SK-N-SH treated with all-trans-retinoic acid at 6 μM for 48 hours (cell line): Measurements from ENCODE around the gene BHMT.

Experiments used
- ATAC-seq: fragments of 200-7000 bp; cut with Tn5 transposase; 3 replicates; pipeline ENCODE4 v1.9.1; 2020; ENCODE audit warnings: mild to moderate bottlenecking, moderate library complexity
- BACH2 ChIP-seq: fragments of 250-450 bp; sonication (Bioruptor Pico); IDR thresholded peaks from 2 replicates; pipeline ENCODE4 v1.9.0; 2021; ENCODE audit warnings: mild to moderate bottlenecking, borderline replicate concordance
- CSDC2 ChIP-seq: fragments of 250-450 bp; sonication (Bioruptor Pico); IDR thresholded peaks from 2 replicates; pipeline ENCODE4 v1.5.0; 2020; ENCODE audit warnings: mild to moderate bottlenecking, moderate library complexity
- ESRRG ChIP-seq: fragments of 250-450 bp; sonication (Bioruptor Pico); IDR thresholded peaks from 2 replicates; pipeline ENCODE4 v1.6.1; 2021; ENCODE audit warnings: mild to moderate bottlenecking
- GLIS3 ChIP-seq: fragments of 250-450 bp; sonication (Bioruptor Pico); IDR thresholded peaks from 2 replicates; pipeline ENCODE4 v1.5.0; 2020; ENCODE audit warnings: mild to moderate bottlenecking, moderate library complexity
- ISL1 ChIP-seq: fragments of 250-450 bp; sonication (Bioruptor Pico); IDR thresholded peaks from 2 replicates; pipeline ENCODE4 v2.1.2; 2022; ENCODE audit warnings: mild to moderate bottlenecking, moderate library complexity
- OSR1 ChIP-seq: fragments of 250-450 bp; sonication (Bioruptor Pico); IDR thresholded peaks from 2 replicates; pipeline ENCODE4 v1.8.0; 2022; ENCODE audit warnings: moderate library complexity, mild to moderate bottlenecking, inconsistent platforms
- PATZ1 ChIP-seq: fragments of 250-450 bp; sonication (Bioruptor Pico); IDR thresholded peaks from 2 replicates; pipeline ENCODE4 v1.8.0; 2020; ENCODE audit warnings: mild to moderate bottlenecking, moderate library complexity, borderline replicate concordance
- POU6F1 ChIP-seq: fragments of 250-450 bp; sonication (Bioruptor Pico); IDR thresholded peaks from 2 replicates; pipeline ENCODE4 v1.8.0; 2021; ENCODE audit warnings: low read depth, mild to moderate bottlenecking, moderate library complexity, borderline replicate concordance
- PPARA ChIP-seq: fragments of 250-450 bp; sonication (Bioruptor Pico); IDR thresholded peaks from 2 replicates; pipeline ENCODE4 v1.5.0; 2020; ENCODE audit warnings: mild to moderate bottlenecking, borderline replicate concordance
- RARB ChIP-seq: fragments of 250-450 bp; sonication (Bioruptor Pico); IDR thresholded peaks from 2 replicates; pipeline ENCODE4 v1.8.0; 2021; ENCODE audit warnings: mild to moderate bottlenecking, moderate library complexity
- SNAI2 ChIP-seq: fragments of 250-450 bp; sonication (Bioruptor Pico); IDR thresholded peaks from 2 replicates; pipeline ENCODE4 v1.5.0; 2020; ENCODE audit warnings: mild to moderate bottlenecking, moderate library complexity
- TOX ChIP-seq: fragments of 250-450 bp; sonication (Bioruptor Pico); IDR thresholded peaks from 2 replicates; pipeline ENCODE4 v1.8.0; 2021; ENCODE audit warnings: mild to moderate bottlenecking, moderate library complexity, borderline replicate concordance
- ZC3H10 ChIP-seq: fragments of 250-450 bp; sonication (Bioruptor Pico); IDR thresholded peaks from 2 replicates; pipeline ENCODE4 v1.5.1; 2021; ENCODE audit warnings: mild to moderate bottlenecking, moderate library complexity
- ZFP3 ChIP-seq: fragments of 250-450 bp; sonication (Bioruptor Pico); IDR thresholded peaks from 2 replicates; pipeline ENCODE4 v1.5.0; 2020; ENCODE audit warnings: mild to moderate bottlenecking, moderate library complexity
- ZNF565 ChIP-seq: fragments of 450-650 bp; formaldehyde crosslinking; conservative IDR thresholded peaks from 2 replicates; pipeline ENCODE4 v1.5.0; 2020; ENCODE audit warnings: low read depth, mild to moderate bottlenecking, moderate library complexity
- ZNF70 ChIP-seq: fragments of 450-650 bp; formaldehyde crosslinking; IDR thresholded peaks from 2 replicates; pipeline ENCODE4 v1.5.0; 2020; ENCODE audit warnings: mild to moderate bottlenecking, moderate library complexity
- ZNF8 ChIP-seq: fragments of 450-650 bp; formaldehyde crosslinking; IDR thresholded peaks from 2 replicates; pipeline ENCODE4 v1.5.0; 2020; ENCODE audit warnings: mild to moderate bottlenecking, moderate library complexity
- TF ChIP-seq, protein P1 (sequence below): fragments of 250-450 bp; sonication (Bioruptor Pico); IDR thresholded peaks from 2 replicates; pipeline ENCODE4 v1.5.0; 2020; ENCODE audit warnings: mild to moderate bottlenecking, moderate library complexity

Gene BHMT

DNA sequence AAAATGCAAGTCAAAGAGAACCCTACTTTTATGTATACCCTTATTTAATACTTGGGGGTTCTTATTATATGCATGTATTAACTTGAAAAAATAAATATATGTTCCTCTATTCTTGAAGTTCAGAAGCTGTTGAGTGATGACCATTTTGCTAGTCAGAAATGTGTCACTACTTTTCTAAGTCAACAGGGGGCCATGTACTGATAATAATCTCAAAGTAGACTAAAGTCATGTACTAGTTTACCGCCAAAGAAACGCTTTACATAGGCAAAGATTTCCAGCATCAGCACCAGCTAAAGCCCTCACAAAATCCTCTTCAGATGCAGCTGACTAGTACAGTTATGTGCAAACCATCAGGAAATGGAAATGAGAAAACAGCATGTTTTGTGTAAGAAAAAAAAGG, 5.7 kb upstream of the BHMT start:
- TF ChIP-seq PPARA (no peak), TOX (CRISPR knock-in tag) (no peak), RARB (CRISPR knock-in tag) (no peak), ZNF70 (CRISPR knock-in tag) (no peak), CSDC2 (CRISPR knock-in tag) (no peak), ZNF8 (CRISPR knock-in tag) (no peak), OSR1 (CRISPR knock-in tag) (no peak), ZC3H10 (CRISPR knock-in tag) (no peak), ISL1 (CRISPR knock-in tag) (no peak), PATZ1 (CRISPR knock-in tag) (no peak), ZNF565 (CRISPR knock-in tag) (no peak), POU6F1 (CRISPR knock-in tag) (no peak), GLIS3 (CRISPR knock-in tag) (no peak), ESRRG (CRISPR knock-in tag) (no peak), BACH2 (CRISPR knock-in tag) (no peak), SNAI2 (no peak)
- TF ChIP-seq, protein P1, sequence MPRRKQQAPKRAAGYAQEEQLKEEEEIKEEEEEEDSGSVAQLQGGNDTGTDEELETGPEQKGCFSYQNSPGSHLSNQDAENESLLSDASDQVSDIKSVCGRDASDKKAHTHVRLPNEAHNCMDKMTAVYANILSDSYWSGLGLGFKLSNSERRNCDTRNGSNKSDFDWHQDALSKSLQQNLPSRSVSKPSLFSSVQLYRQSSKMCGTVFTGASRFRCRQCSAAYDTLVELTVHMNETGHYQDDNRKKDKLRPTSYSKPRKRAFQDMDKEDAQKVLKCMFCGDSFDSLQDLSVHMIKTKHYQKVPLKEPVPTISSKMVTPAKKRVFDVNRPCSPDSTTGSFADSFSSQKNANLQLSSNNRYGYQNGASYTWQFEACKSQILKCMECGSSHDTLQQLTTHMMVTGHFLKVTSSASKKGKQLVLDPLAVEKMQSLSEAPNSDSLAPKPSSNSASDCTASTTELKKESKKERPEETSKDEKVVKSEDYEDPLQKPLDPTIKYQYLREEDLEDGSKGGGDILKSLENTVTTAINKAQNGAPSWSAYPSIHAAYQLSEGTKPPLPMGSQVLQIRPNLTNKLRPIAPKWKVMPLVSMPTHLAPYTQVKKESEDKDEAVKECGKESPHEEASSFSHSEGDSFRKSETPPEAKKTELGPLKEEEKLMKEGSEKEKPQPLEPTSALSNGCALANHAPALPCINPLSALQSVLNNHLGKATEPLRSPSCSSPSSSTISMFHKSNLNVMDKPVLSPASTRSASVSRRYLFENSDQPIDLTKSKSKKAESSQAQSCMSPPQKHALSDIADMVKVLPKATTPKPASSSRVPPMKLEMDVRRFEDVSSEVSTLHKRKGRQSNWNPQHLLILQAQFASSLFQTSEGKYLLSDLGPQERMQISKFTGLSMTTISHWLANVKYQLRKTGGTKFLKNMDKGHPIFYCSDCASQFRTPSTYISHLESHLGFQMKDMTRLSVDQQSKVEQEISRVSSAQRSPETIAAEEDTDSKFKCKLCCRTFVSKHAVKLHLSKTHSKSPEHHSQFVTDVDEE (CRISPR knock-in tag), result no peak
- TF ChIP-seq, all 23 proteins: peak for 0

DNA sequence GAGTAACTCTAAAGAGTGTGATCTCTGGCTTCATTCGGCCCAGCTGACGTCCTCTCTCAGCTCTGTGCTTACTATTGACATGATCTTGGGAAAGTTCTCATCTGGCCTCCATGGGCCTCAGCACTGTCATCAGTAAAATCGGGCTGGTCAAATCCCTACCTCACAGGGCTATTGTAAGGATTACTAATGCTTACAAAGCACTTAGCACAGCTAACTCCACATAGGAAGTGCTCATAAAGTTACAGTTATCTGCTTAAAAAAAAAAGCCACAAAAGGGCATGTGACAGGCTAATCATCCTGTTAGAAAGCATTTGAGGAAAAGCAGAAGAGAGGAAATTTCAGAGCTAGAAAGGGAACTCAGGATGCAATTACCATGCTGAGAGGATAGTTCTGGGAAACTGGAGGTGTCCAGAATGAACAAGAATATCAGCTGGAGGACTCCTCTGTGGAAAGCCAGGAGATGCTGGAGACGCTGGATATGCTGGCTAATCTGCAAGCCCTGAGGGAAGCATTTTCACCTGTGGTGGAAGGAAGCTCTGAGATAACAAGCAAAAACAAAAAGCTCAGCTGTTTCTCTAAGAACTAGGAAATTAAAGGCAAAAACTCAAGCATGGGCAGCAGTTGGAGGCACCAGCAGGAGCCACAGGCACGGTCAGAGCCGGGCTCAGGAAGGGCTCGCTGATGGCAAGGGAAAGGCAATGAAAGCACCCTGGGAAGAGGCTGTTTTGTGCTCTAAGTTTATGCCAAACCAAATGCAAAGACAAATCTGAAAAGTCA, 4.4 kb upstream of the BHMT start:
- TF ChIP-seq ISL1 (CRISPR knock-in tag), result peak; percentile 40; the same call in 1 of the 2 replicates
- TF ChIP-seq OSR1 (CRISPR knock-in tag), result no peak
- peak; percentile 58 for ATAC-seq

More for the DNA sequence above, 5.7 kb upstream of the BHMT start:
- no peak for ATAC-seq

- no peak for ATAC-seq
- no peak for TF ChIP-seq BACH2 (CRISPR knock-in tag)
- TF ChIP-seq PPARA, result no peak
Measured at GRCh38 chr5:79108086-79108485, 3.5 kb upstream of the BHMT start.

DNA sequence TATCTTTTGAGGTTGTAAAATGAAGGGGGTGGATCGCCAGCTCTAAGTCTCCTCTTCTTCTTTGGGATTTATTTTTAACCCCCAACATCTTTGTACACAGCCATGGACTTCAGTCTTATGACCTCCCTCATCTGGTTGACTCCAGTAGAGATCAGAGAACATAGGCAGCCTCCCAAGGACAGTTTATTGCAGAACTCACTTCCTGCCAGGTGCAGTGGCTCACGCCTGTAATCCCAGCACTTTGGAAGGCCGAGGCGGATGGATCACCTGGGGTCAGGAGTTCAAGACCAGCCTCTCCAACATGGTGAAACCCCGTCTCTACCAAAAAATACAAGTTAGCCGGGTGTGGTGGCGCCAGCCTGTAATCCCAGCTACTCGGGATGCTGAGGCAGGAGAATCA, 2.8 kb upstream of the BHMT start:
- no peak for ATAC-seq
- TF ChIP-seq ZFP3 (CRISPR knock-in tag) (no peak), ZC3H10 (CRISPR knock-in tag) (no peak), ESRRG (CRISPR knock-in tag) (no peak), PATZ1 (CRISPR knock-in tag) (no peak), ISL1 (CRISPR knock-in tag) (no peak)
- TF ChIP-seq, protein P1 (CRISPR knock-in tag), result no peak
- TF ChIP-seq, all 23 proteins: peak for 0
